ENCODE measurements around the gene DUSP3. TPM values are rescaled to one million over a fixed set of nuclear protein-coding genes. Genes with fewer than 3 reads are reported as not detected.

The DUSP3 gene
- total and polyA plus RNA-seq, 2 of the 13 experiments (the other 11 are each of a cell fraction or from before 2014, with no cell fraction given), result 60.0 to 71.5 TPM

DNA sequence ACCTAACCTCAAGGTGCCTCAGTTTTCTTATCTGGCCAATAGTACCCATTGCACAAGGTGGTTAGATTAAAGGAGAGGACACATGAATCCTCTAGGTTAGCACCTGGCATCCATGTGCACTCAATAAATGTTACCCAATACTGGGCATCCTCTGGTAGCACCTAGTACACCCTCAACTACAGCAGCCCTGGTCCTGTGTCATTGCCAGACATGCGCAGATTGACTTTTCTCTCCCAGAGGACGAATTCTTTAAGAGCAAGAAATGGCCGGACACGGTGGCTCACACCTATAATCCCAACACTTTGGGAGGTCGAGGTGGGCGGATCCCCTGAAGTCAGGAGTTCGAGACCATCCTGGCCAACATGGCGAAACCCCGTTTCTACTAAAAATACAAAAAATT, 7.3 kb downstream of the DUSP3 start:
- H3K36me3 ChIP-seq (replicated peaks in 1 of 2; ENCODE audit: control insufficient read depth in 1 of 2, insufficient read depth in 2 of 2, low read length in 2 of 2), result peaks cover 26 to 56% of the 10 kb centered on the region in 2 experiments
- TF ChIP-seq, protein P1, sequence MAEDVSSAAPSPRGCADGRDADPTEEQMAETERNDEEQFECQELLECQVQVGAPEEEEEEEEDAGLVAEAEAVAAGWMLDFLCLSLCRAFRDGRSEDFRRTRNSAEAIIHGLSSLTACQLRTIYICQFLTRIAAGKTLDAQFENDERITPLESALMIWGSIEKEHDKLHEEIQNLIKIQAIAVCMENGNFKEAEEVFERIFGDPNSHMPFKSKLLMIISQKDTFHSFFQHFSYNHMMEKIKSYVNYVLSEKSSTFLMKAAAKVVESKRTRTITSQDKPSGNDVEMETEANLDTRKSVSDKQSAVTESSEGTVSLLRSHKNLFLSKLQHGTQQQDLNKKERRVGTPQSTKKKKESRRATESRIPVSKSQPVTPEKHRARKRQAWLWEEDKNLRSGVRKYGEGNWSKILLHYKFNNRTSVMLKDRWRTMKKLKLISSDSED (CRISPR knock-in tag; IDR thresholded peaks at IDR 0.05), result no peak
- 0 out of 2 replicates have a peak, but pooled peaks have one; percentile 16 for TF ChIP-seq ZNF607 (CRISPR knock-in tag; IDR thresholded peaks at IDR 0.05; ENCODE audit: borderline replicate concordance)
- TF ChIP-seq, protein P2, sequence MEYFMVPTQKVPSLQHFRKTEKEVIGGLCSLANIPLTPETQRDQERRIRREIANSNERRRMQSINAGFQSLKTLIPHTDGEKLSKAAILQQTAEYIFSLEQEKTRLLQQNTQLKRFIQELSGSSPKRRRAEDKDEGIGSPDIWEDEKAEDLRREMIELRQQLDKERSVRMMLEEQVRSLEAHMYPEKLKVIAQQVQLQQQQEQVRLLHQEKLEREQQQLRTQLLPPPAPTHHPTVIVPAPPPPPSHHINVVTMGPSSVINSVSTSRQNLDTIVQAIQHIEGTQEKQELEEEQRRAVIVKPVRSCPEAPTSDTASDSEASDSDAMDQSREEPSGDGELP (IDR thresholded peaks at IDR 0.05; ENCODE audit: borderline replicate concordance, low read depth), result no peak
- TF ChIP-seq ZNF17 (CRISPR knock-in tag; IDR thresholded peaks at IDR 0.05), result no peak
- no peak for TF ChIP-seq MAX (IDR thresholded peaks at IDR 0.05)
- no peak for TF ChIP-seq SIX1 (CRISPR knock-in tag; IDR thresholded peaks at IDR 0.05; ENCODE audit: borderline replicate concordance)
- TF ChIP-seq ZNF414 (CRISPR knock-in tag; IDR thresholded peaks at IDR 0.05), result no peak
- TF ChIP-seq POLR2G (IDR thresholded peaks at IDR 0.05; ENCODE audit: low read depth, low read length), result 0 out of 2 replicates have a peak, but pooled peaks have one; percentile 8
- TF ChIP-seq ZNF510 (CRISPR knock-in tag; IDR thresholded peaks at IDR 0.05; ENCODE audit: low read depth), result 0 out of 2 replicates have a peak, but pooled peaks have one; percentile 40
- 0 out of 2 replicates have a peak, but pooled peaks have one; percentile 43 for TF ChIP-seq ZNF670 (CRISPR knock-in tag; IDR thresholded peaks at IDR 0.05; ENCODE audit: borderline replicate concordance)
- TF ChIP-seq, protein P3, sequence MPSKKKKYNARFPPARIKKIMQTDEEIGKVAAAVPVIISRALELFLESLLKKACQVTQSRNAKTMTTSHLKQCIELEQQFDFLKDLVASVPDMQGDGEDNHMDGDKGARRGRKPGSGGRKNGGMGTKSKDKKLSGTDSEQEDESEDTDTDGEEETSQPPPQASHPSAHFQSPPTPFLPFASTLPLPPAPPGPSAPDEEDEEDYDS (CRISPR knock-in tag; IDR thresholded peaks at IDR 0.05), result 0 out of 2 replicates have a peak, but pooled peaks have one; percentile 5
- no peak for TF ChIP-seq MLLT10 (CRISPR knock-in tag; IDR thresholded peaks at IDR 0.05)
- TF ChIP-seq NRL (CRISPR knock-in tag; IDR thresholded peaks at IDR 0.05; ENCODE audit: borderline replicate concordance), result no peak
- 0 out of 2 replicates have a peak, but pooled peaks have one; percentile 25 for TF ChIP-seq SP4 (CRISPR knock-in tag; IDR thresholded peaks at IDR 0.05)
- TF ChIP-seq ZNF619 (CRISPR knock-in tag; IDR thresholded peaks at IDR 0.05), result 0 out of 2 replicates have a peak, but pooled peaks have one; percentile 7
- TF ChIP-seq ZNF629 (CRISPR knock-in tag; conservative IDR thresholded peaks at IDR 0.05), result peak; percentile 36; the same call in 1 of the 2 replicates
- no peak for TF ChIP-seq TRIM24 (CRISPR knock-in tag; IDR thresholded peaks at IDR 0.05)
- TF ChIP-seq ZNF547 (CRISPR knock-in tag; IDR thresholded peaks at IDR 0.05), result 0 out of 2 replicates have a peak, but pooled peaks have one; percentile 23
- 0 out of 2 replicates have a peak, but pooled peaks have one; percentile 72 for TF ChIP-seq SSRP1 (CRISPR knock-in tag; IDR thresholded peaks at IDR 0.05)
- TF ChIP-seq RFXANK (CRISPR knock-in tag; IDR thresholded peaks at IDR 0.05), result 0 out of 2 replicates have a peak, but pooled peaks have one; percentile 4
- TF ChIP-seq ZNF703 (CRISPR knock-in tag; IDR thresholded peaks at IDR 0.05; ENCODE audit: borderline replicate concordance), result 0 out of 2 replicates have a peak, but pooled peaks have one; percentile 31
- no peak for TF ChIP-seq ZNF260 (CRISPR knock-in tag; IDR thresholded peaks at IDR 0.05; ENCODE audit: borderline replicate concordance, low read depth)
- TF ChIP-seq ZNF224 (CRISPR knock-in tag; IDR thresholded peaks at IDR 0.05), result 0 out of 2 replicates have a peak, but pooled peaks have one; percentile 11

More for the DNA sequence above, 7.3 kb downstream of the DUSP3 start:
- POLR2A ChIA-PET, result interaction anchor here (0.6 to 1.9 kb wide), 14 partner anchors 16 to 411 kb away, joined by 3 to 8 read pairs (median 3); partner anchors contain the start of gene ARL4D
- intact Hi-C loops (cut with micrococcal nuclease; ENCODE audit: unreplicated experiment), result no loop called here
- Histone ChIP-seq H3K4me3 (replicated peaks in 1 of 3; ENCODE audit: insufficient read depth in 1 of 3, low read depth in 2 of 3, low read length in 3 of 3) (no peak overlapping the region), H3K79me2 (ENCODE audit: insufficient read depth, low read length) (peaks cover 9% of the 10 kb centered on the region), H3K4me1 (ENCODE audit: insufficient read depth, low read length) (peaks cover 53% of the 10 kb centered on the region), H3K9ac (ENCODE audit: insufficient read depth, low read depth, low read length) (no peak overlapping the region; the same call in 1 of the 2 replicates), H4K20me1 (ENCODE audit: insufficient read depth, low read length) (no peaks in the 10 kb centered on the region), H3K27me3 (ENCODE audit: control insufficient read depth in 1 of 2, insufficient read depth in 2 of 2, low read length in 2 of 2) (no peaks in the 10 kb centered on the region), H3K4me2 (ENCODE audit: low read depth, low read length) (peak overlapping the region; percentile 18; the same call in 1 of the 2 replicates), H2AFZ (ENCODE audit: low read length) (no peak overlapping the region), H3K9me3 (ENCODE audit: low read length) (no peaks in the 10 kb centered on the region), H3K27ac (ENCODE audit: extremely low read length, insufficient read depth, low read length) (peak overlapping the region; percentile 81)
- no TSS peak for BruUV-seq (replicated peaks)
- peak; percentile 39 for FAIRE-seq
- 75% methylated on average over 9 of the region's 9 CpGs for WGBS (ENCODE audit: low lambda C conversion rate)
- in situ Hi-C loops (cut with HindIII; ENCODE audit: extremely low pct_ligation_motif_present, low pct_unique_long_range_greater_than_20kb), result no loop called here
- ATAC-seq, result no peak
- CTCF ChIA-PET (ENCODE audit: low intra/inter-chr PET ratio, low total read pairs), result no interaction called here
- no peak for DNase-seq (ENCODE audit: low spot score)
